Measurements from ENCODE around the gene CEBPA. TPM values are rescaled to one million over a fixed set of nuclear protein-coding genes. Genes with fewer than 3 reads are reported as not detected.

The CEBPA gene
- total RNA-seq, 1 experiment from 2014 or later, result 3.2 TPM

DNA sequence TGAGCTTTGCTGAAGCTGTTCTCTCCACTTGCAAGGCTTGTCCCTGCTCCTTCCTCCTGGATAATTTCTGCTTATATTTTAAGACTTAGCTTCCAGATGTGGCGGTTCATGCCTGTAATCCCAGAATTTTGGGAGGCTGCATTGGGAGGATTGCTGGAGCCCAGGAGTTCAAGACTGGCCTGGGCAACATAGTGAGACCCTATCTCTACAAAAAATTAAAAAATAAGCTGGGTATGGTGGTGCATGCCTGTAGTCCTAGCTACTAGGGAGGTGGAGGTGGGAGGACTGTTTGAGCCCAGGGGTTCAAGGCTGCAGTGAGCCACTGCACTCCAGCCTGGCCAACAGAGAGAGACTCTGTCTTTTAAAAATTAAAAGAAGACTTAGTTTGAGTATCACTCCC lies 31.6 kb downstream of the CEBPA start:
- peaks cover 23 to 33% of the 10 kb centered on the region in 2 experiments for H3K4me1 Mint-ChIP-seq
- no peak overlapping the region for H4K5ac ChIP-seq (ENCODE audit: insufficient read length, low read depth, low read length)
- no peak overlapping the region for H2BK15ac ChIP-seq (ENCODE audit: low read depth, low read length)
- no peaks in the 10 kb centered on the region for H3K36me3 Mint-ChIP-seq (ENCODE audit: insufficient read depth in 1 of 3, low read depth in 3 of 3)
- no peak overlapping the region for H2BK12ac ChIP-seq (ENCODE audit: insufficient read length, low read depth, low read length)
- no peak overlapping the region for H2BK20ac ChIP-seq (ENCODE audit: low read depth, low read length, poor library complexity, severe bottlenecking)
- H2AK5ac ChIP-seq (ENCODE audit: insufficient read length, low read length), result no peak overlapping the region
- no peak overlapping the region for H3K14ac ChIP-seq (ENCODE audit: insufficient read depth, low read length)
- H4K20me1 ChIP-seq (ENCODE audit: control insufficient read depth, insufficient read depth, insufficient read length), result no peaks in the 10 kb centered on the region
- H3K23ac ChIP-seq (ENCODE audit: insufficient read length, low read depth, low read length), result no peak overlapping the region
- H3K27me3 ChIP-seq (ENCODE audit: insufficient read depth, low read length), result no peaks in the 10 kb centered on the region
- no peak overlapping the region for H3K4ac ChIP-seq (ENCODE audit: low read depth, low read length)
- no peak overlapping the region for H4K91ac ChIP-seq (ENCODE audit: insufficient read length, low read depth, low read length)
- H3K9me3 Mint-ChIP-seq, result no peaks in the 10 kb centered on the region; a peak in 1 of 5 replicates
- H3K79me1 ChIP-seq (ENCODE audit: insufficient read depth, low read depth, low read length, poor library complexity, severe bottlenecking), result no peaks in the 10 kb centered on the region
- H2BK120ac ChIP-seq (ENCODE audit: low read depth, low read length, poor library complexity, severe bottlenecking), result no peak overlapping the region
- no peak overlapping the region for H2AFZ ChIP-seq (ENCODE audit: low read length)
- no peak overlapping the region for H3K56ac ChIP-seq (ENCODE audit: insufficient read length, low read depth, low read length)
- no peaks in the 10 kb centered on the region for H3K23me2 ChIP-seq (ENCODE audit: insufficient read length, low read depth, low read length, poor library complexity, severe bottlenecking)
- H3K4me3 Mint-ChIP-seq, result no peak overlapping the region; a peak in 1 of 5 replicates
- no peak overlapping the region for H3K4me2 ChIP-seq (ENCODE audit: insufficient read depth, insufficient read length, low read length)
- H3K27me3 Mint-ChIP-seq (ENCODE audit: low read depth), result peaks cover 1% of the 10 kb centered on the region; the same call in 1 of the 2 replicates
- H3K9ac ChIP-seq (ENCODE audit: extremely low read depth, insufficient read length, low read length), result no peak overlapping the region
- no peak overlapping the region for H2BK5ac ChIP-seq (ENCODE audit: insufficient read length, low read length)
- H3K4me1 ChIP-seq (ENCODE audit: insufficient read depth, low read length), result no peaks in the 10 kb centered on the region; the same call in 1 of the 2 replicates
- WGBS (ENCODE audit: extremely low coverage, insufficient read length, low lambda C conversion rate), result no CpG with 5 or more reads among the region's 1 CpG
- H3K18ac ChIP-seq (ENCODE audit: insufficient read length, low read depth, low read length), result no peak overlapping the region
- DNase-seq, result no peak
- TF ChIP-seq, protein P1, sequence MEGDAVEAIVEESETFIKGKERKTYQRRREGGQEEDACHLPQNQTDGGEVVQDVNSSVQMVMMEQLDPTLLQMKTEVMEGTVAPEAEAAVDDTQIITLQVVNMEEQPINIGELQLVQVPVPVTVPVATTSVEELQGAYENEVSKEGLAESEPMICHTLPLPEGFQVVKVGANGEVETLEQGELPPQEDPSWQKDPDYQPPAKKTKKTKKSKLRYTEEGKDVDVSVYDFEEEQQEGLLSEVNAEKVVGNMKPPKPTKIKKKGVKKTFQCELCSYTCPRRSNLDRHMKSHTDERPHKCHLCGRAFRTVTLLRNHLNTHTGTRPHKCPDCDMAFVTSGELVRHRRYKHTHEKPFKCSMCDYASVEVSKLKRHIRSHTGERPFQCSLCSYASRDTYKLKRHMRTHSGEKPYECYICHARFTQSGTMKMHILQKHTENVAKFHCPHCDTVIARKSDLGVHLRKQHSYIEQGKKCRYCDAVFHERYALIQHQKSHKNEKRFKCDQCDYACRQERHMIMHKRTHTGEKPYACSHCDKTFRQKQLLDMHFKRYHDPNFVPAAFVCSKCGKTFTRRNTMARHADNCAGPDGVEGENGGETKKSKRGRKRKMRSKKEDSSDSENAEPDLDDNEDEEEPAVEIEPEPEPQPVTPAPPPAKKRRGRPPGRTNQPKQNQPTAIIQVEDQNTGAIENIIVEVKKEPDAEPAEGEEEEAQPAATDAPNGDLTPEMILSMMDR (conservative IDR thresholded peaks at IDR 0.05), result no peak
- H4K8ac ChIP-seq (replicated peaks; ENCODE audit: insufficient read length, low read depth, low read length), result no peak overlapping the region
- H3K27ac ChIP-seq (ENCODE audit: insufficient read length, low read depth, low read length), result no peak overlapping the region
- H3T11ph ChIP-seq (ENCODE audit: low read length), result no peak overlapping the region
- no peaks in the 10 kb centered on the region for H3K9me3 ChIP-seq (ENCODE audit: control insufficient read depth, low read depth, low read length)
- H3K79me2 ChIP-seq (ENCODE audit: insufficient read depth, low read length), result no peaks in the 10 kb centered on the region
- H3K27ac Mint-ChIP-seq, result no peak overlapping the region

All from H9 (cell line).